IPS-15b (cell line): ENCODE results near the gene PRIMPOL.

ENCODE experiments used
- H3K27me3 ChIP-seq: one replicate; pipeline ENCODE4 v1.6.1; 2013; ENCODE audit warnings: low read length; ENCODE audit not compliant: control insufficient read depth, insufficient read depth
- H3K36me3 ChIP-seq: one replicate; pipeline ENCODE4 v1.6.1; 2013; ENCODE audit warnings: low read length; ENCODE audit not compliant: control insufficient read depth, insufficient read depth
- H3K4me1 ChIP-seq: one replicate; pipeline ENCODE4 v1.6.1; 2013; ENCODE audit warnings: mild to moderate bottlenecking, low read length; ENCODE audit not compliant: control insufficient read depth, insufficient read depth
- H3K4me3 ChIP-seq: one replicate; pipeline ENCODE4 v1.5.1; 2013; ENCODE audit warnings: low read depth, low read length
- H3K9ac ChIP-seq: one replicate; pipeline ENCODE4 v1.6.1; 2013; ENCODE audit warnings: low read depth, mild to moderate bottlenecking, low read length
- H3K9me3 ChIP-seq: one replicate; pipeline ENCODE4 v1.6.1; 2013; ENCODE audit warnings: mild to moderate bottlenecking, low read length; ENCODE audit not compliant: control insufficient read depth, insufficient read depth

The PRIMPOL gene

DNA sequence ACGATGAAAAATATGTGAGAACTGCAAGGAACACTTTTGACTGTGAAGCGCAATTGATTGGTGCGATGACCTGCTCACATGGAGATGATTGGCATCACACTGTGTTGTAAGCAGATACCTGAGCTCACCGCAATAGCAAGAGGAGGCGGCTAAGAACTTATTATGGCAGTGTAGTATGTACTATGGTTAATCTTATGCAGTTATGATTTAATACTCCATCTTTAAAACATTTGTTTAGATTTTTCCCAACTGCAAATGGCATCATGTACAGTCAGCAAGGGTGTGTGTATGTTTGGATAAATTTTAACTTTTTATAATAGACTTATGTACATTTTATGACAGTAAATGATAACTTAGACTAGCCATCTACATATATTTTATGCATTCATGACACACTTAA lies 25.5 kb downstream of the PRIMPOL start:
- no peak overlapping the region for H3K4me3 ChIP-seq
- no peaks in the 10 kb centered on the region for H3K27me3 ChIP-seq
- no peaks in the 10 kb centered on the region for H3K9me3 ChIP-seq
- H3K4me1 ChIP-seq = no peaks in the 10 kb centered on the region
- H3K9ac ChIP-seq = no peak overlapping the region
- no peaks in the 10 kb centered on the region for H3K36me3 ChIP-seq

DNA sequence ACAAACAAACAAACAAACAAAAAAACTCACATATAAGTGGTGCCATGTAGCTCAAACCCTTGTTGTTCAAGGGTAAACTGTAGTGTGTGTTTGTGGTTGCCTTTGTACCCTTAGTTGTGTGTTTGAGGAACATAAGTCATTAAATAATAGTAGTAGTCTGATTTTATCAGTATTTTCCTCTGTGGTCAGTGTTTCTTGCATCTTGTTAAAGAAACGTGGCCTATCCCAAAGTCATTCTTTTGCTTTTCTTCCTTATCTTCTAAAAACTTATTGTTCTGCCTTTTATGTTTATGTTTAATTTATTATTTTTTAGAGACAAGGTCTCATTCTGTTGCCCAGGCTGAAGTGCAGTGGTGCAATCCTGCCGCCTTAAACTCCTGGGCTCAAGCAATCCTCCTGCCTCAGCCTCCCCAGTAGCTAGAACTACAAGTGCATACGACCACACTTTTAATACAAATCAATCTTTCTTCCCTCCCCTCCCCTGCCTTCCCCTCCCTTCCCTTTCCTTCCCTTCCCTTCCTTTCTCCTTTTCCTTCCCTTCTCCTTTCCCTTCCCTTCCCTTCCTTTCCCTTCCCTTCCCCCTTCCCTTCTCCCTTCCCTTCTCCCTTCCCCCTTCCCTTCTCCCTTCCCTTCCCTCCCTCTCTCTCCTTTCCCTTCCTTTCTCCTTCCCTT lies 26.4 kb downstream of the PRIMPOL start:
- Histone ChIP-seq H3K27me3 (no peaks in the 10 kb centered on the region), H3K4me1 (no peaks in the 10 kb centered on the region), H3K36me3 (no peaks in the 10 kb centered on the region), H3K9ac (no peak overlapping the region), H3K4me3 (no peak overlapping the region), H3K9me3 (no peaks in the 10 kb centered on the region)

DNA sequence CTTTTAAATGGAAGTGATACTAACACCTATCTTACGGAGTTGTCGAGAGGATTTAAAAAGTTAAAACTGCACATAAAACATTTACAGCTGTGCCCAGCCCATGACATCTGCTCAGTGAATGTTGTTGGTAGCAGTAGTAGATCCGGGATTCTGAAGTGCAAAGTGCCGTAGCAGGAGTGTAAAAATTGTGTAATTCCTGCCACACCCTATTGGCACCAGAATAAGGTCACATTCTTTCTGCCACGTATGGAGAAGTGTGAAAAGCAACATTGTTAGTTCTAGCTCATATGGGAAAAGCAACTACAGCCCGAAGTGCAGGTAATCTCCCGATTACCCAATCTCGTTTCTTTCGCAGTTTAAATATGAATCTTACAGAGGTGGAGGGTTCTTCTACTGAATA lies 31.2 kb downstream of the PRIMPOL start:
- H3K9me3 ChIP-seq = no peaks in the 10 kb centered on the region
- H3K4me3 ChIP-seq = no peak overlapping the region
- H3K27me3 ChIP-seq = no peaks in the 10 kb centered on the region
- peaks cover 2% of the 10 kb centered on the region for H3K36me3 ChIP-seq
- H3K9ac ChIP-seq = no peak overlapping the region
- H3K4me1 ChIP-seq = no peaks in the 10 kb centered on the region

- Histone ChIP-seq H3K9ac (no peak overlapping the region), H3K36me3 (peaks cover 2% of the 10 kb centered on the region), H3K9me3 (no peaks in the 10 kb centered on the region), H3K4me1 (no peaks in the 10 kb centered on the region), H3K27me3 (no peaks in the 10 kb centered on the region), H3K4me3 (no peak overlapping the region)
Measured at GRCh38 chr4:184681916-184682315, 32.4 kb downstream of the PRIMPOL start.

DNA sequence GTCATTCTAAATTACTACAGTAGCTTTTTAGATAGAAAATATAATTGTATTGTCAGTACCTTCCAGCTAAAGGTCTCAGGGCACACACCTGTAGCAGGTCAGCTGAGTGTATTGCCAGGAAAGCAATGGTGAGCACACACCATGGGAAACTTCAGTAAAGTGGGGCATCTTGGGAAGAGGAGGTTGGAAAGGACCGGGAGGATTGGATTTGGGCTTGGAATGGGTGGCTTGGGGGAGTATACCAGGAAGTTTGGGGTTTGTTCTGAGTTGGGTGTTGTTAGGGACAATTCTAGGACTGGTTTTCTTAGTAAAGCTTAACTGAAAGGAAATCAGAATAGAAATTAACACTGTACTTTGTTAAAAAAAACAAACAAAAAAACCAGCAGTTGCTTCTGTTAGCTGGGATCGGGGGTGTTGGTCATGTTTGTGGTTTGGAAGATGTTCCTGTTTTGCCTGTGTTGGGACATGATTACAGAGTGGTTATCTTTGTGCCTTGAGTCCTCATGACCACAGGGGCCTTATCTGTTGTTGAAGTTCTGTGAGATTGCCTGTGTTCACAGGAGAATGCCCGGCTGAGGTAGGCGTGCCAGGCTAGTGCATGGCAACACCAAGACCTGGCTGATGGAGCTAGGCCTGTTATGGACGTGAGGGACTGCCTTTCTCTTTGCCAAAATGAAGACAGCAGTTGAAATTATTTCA lies 35.1 kb downstream of the PRIMPOL start:
- Histone ChIP-seq H3K27me3 (no peaks in the 10 kb centered on the region), H3K4me1 (peaks cover 3% of the 10 kb centered on the region), H3K36me3 (peaks cover 2% of the 10 kb centered on the region), H3K9me3 (no peaks in the 10 kb centered on the region), H3K4me3 (no peak overlapping the region), H3K9ac (no peak overlapping the region)

GRCh38 chr4:184688005-184688404 lies 38.5 kb downstream of the PRIMPOL start:
- Histone ChIP-seq H3K4me3 (no peak overlapping the region), H3K9me3 (no peaks in the 10 kb centered on the region), H3K4me1 (peaks cover 3% of the 10 kb centered on the region), H3K9ac (no peak overlapping the region), H3K27me3 (no peaks in the 10 kb centered on the region), H3K36me3 (peaks cover 2% of the 10 kb centered on the region)

GRCh38 chr4:184688447-184688846 lies 38.9 kb downstream of the PRIMPOL start:
- H3K4me3 ChIP-seq = no peak overlapping the region
- peaks cover 2% of the 10 kb centered on the region for H3K36me3 ChIP-seq
- H3K4me1 ChIP-seq = peaks cover 3% of the 10 kb centered on the region
- no peak overlapping the region for H3K9ac ChIP-seq
- no peaks in the 10 kb centered on the region for H3K27me3 ChIP-seq
- H3K9me3 ChIP-seq = no peaks in the 10 kb centered on the region

GRCh38 chr4:184689681-184690080 lies 40.1 kb downstream of the PRIMPOL start:
- peaks cover 3% of the 10 kb centered on the region for H3K4me1 ChIP-seq
- H3K27me3 ChIP-seq = no peaks in the 10 kb centered on the region
- no peak overlapping the region for H3K9ac ChIP-seq
- H3K4me3 ChIP-seq = no peak overlapping the region
- no peaks in the 10 kb centered on the region for H3K9me3 ChIP-seq
- H3K36me3 ChIP-seq = peaks cover 7% of the 10 kb centered on the region

GRCh38 chr4:184693056-184693455 lies 43.5 kb downstream of the PRIMPOL start:
- H3K36me3 ChIP-seq = peaks cover 12% of the 10 kb centered on the region
- H3K4me1 ChIP-seq = peaks cover 3% of the 10 kb centered on the region
- H3K9ac ChIP-seq = no peak overlapping the region
- no peaks in the 10 kb centered on the region for H3K9me3 ChIP-seq
- no peak overlapping the region for H3K4me3 ChIP-seq
- no peaks in the 10 kb centered on the region for H3K27me3 ChIP-seq

GRCh38 chr4:184694412-184694956 lies 44.9 kb downstream of the PRIMPOL start:
- Histone ChIP-seq H3K36me3 (peaks cover 12% of the 10 kb centered on the region), H3K9me3 (no peaks in the 10 kb centered on the region), H3K4me1 (no peaks in the 10 kb centered on the region), H3K9ac (no peak overlapping the region), H3K4me3 (no peak overlapping the region), H3K27me3 (no peaks in the 10 kb centered on the region)

- Histone ChIP-seq H3K4me1 (no peaks in the 10 kb centered on the region), H3K36me3 (peaks cover 12% of the 10 kb centered on the region), H3K9ac (no peak overlapping the region), H3K9me3 (no peaks in the 10 kb centered on the region), H3K4me3 (no peak overlapping the region), H3K27me3 (no peaks in the 10 kb centered on the region)
Measured at GRCh38 chr4:184695178-184695896, 45.8 kb downstream of the PRIMPOL start.
